Psoas muscle (tissue), 8 donors: ENCODE data around the gene ORMDL3. TPM values are rescaled to one million over a fixed set of nuclear protein-coding genes. Genes with fewer than 3 reads are reported as not detected.

Experiments
- ATAC-seq, 4 donors: fragments of 200-7000 bp; cut with Tn5 transposase; one replicate each; pipeline ENCODE4 v1.9.1; 2020; ENCODE audit warnings: moderate library complexity in 3 of 4, mild to moderate bottlenecking in 2 of 4
- DNase-seq, 2 donors: peaks; one replicate each; pipeline ENCODE4 v3.0.0-alpha.2; 2020
- H3K27ac ChIP-seq: fragments of 200-600 bp; one replicate; pipeline ENCODE4 v1.8.0; 2022
- H3K27me3 ChIP-seq, 3 donors: fragments of 200-600 bp in 1 of 3; one replicate each; pipeline versions ENCODE4 v1.6.1 to v1.8.0; 2013 to 2022; ENCODE audit warnings: low read length in 2 of 3, mild to moderate bottlenecking in 2 of 3, moderate library complexity in 1 of 3; ENCODE audit not compliant: insufficient read depth in 3 of 3
- H3K36me3 ChIP-seq, 2 donors: fragments of 200-600 bp in 1 of 2; one replicate each; pipeline versions ENCODE4 v1.6.1 to v1.8.0; 2013 to 2022; ENCODE audit warnings: low read depth in 1 of 2, mild to moderate bottlenecking in 1 of 2, moderate library complexity in 1 of 2; ENCODE audit not compliant: insufficient read depth in 1 of 2
- H3K4me1 ChIP-seq: fragments of 200-600 bp; one replicate; pipeline ENCODE4 v1.8.0; 2022
- H3K4me3 ChIP-seq: fragments of 200-600 bp; one replicate; pipeline ENCODE4 v1.8.0; 2022; ENCODE audit warnings: mild to moderate bottlenecking
- H3K9me3 ChIP-seq: fragments of 200-600 bp; one replicate; pipeline ENCODE4 v1.8.0; 2022
- CTCF ChIP-seq: fragments of 200-600 bp; IDR thresholded peaks from one replicate; pipeline ENCODE4 v1.8.0; 2022; ENCODE audit warnings: antibody characterized with exemption
- WGBS, 3 donors: extraction: QIAGEN DNeasy Blood & Tissue Kit; methylation state at CpG; one replicate each; pipeline versions ENCODE4 v1.1.6 to v1.1.7; 2013; 5-methylcytosine and 5-hydroxymethylcytosine counted together
- intact Hi-C, 2 donors: fragments of 100-400 bp; cut with DNase I; formaldehyde crosslinking; loops; one replicate each; pipeline versions ENCODE4 v1.11.0 to v1.14.2; 2022
- polyA plus RNA-seq, 3 donors: library from polyadenylated mRNA; stranded (reverse); fragments of 200-250 nt; gene quantifications; one replicate each; pipeline ENCODE4 v1.2.3, GENCODE V29; 2013
- total RNA-seq, 4 donors: library from RNA; stranded (reverse); fragmentation: NEBNext Ultra II Directional in 2 of 4; extraction: Animal tissue kit (Norgen Biotek cat#: 25700) in 2 of 4; gene quantifications; one replicate each; pipeline versions ENCODE4 v1.2.1 to v1.2.4, GENCODE V29; 2021 to 2023
- donor health status: healthy with polysubstance abuse.
- donor health status: DM: no; HTN: no; CAD: no; lungs with moderate emphysema.
- donor health status: Bipolar disorder and iron deficiency.
- donor health status: healthy.
- donor health status: DM: yes; HTN: yes; CAD: no.
- donor health status: DM: no; HTN: no; CAD: no.
- donor health status: DM: no; HTN: no; CAD: no.
- donor health status: DM: yes; HTN: yes; CAD: no.

ORMDL3 gene
- total and polyA plus RNA-seq, 7 donors, result 16.9 to 66.9 (median 22.7) TPM

- Histone ChIP-seq H3K27me3 (no peaks in the 10 kb centered on the region), H3K27ac (no peak overlapping the region), H3K4me3 (no peak overlapping the region), H3K9me3 (no peaks in the 10 kb centered on the region), H3K36me3 (peaks cover 0 to 37% of the 10 kb centered on the region in 2 donors), H3K4me1 (peaks cover 42% of the 10 kb centered on the region)
- intact Hi-C loops, result no loop called here
- no peak for TF ChIP-seq CTCF
- no peak for DNase-seq
- ATAC-seq, result no peak
- 83 to 86% (median 83%) methylated on average over 11 of the region's 11 CpGs for WGBS, 3 donors
Measured at GRCh38 chr17:39925282-39926134, 1.9 kb downstream of the ORMDL3 start.

GRCh38 chr17:39924691-39925055 lies 2.7 kb downstream of the ORMDL3 start:
- Histone ChIP-seq H3K4me1 (peaks cover 35% of the 10 kb centered on the region), H3K27me3 (no peaks in the 10 kb centered on the region), H3K36me3 (peaks cover 0 to 43% of the 10 kb centered on the region in 2 donors), H3K4me3 (no peak overlapping the region), H3K27ac (no peak overlapping the region), H3K9me3 (no peaks in the 10 kb centered on the region)
- intact Hi-C loops, result no loop called here
- no peak for ATAC-seq
- WGBS, 3 donors, result 53 to 78% (median 58%) methylated on average over 3 of the region's 3 CpGs
- DNase-seq, result no peak
- no peak for TF ChIP-seq CTCF

- H3K9me3 ChIP-seq, result no peaks in the 10 kb centered on the region
- H3K4me3 ChIP-seq, result no peak overlapping the region
- H3K27ac ChIP-seq, result no peak overlapping the region
- intact Hi-C loops, result no loop called here
- no peak for ATAC-seq
- peaks cover 0 to 48% of the 10 kb centered on the region in 2 donors for H3K36me3 ChIP-seq
- peaks cover 31% of the 10 kb centered on the region for H3K4me1 ChIP-seq
- 72 to 75% (median 74%) methylated on average over 17 of the region's 17 CpGs for WGBS, 3 donors
- no peak for DNase-seq
- H3K27me3 ChIP-seq, result no peaks in the 10 kb centered on the region
- no peak for TF ChIP-seq CTCF
Measured at GRCh38 chr17:39923836-39924690, 3.3 kb downstream of the ORMDL3 start.

GRCh38 chr17:39923230-39923629 lies 4.2 kb downstream of the ORMDL3 start:
- Histone ChIP-seq H3K4me3 (no peak overlapping the region), H3K27ac (no peak overlapping the region), H3K4me1 (peaks cover 22% of the 10 kb centered on the region), H3K27me3 (no peaks in the 10 kb centered on the region), H3K36me3 (peaks cover 0 to 52% of the 10 kb centered on the region in 2 donors), H3K9me3 (no peaks in the 10 kb centered on the region)
- DNase-seq, result no peak
- intact Hi-C loops, result no loop called here
- ATAC-seq, result no peak
- 84 to 92% (median 85%) methylated on average over 6 of the region's 6 CpGs for WGBS, 3 donors
- TF ChIP-seq CTCF, result no peak
